SIG-M5 treated with dmso at 0.1 percent for 504 hours (cell line): ENCODE data around the gene DES.
"Not testable (repeated sequence)": the region's sequence is repeated elsewhere in the genome, so short reads cannot be mapped to it uniquely, and the experiment has no call there.

Experiments
- DNase-seq: peaks from one replicate; lab custom pipeline; 2025; ENCODE audit not compliant: unreplicated experiment; lab: John Stamatoyannopoulos, UW

DES gene

GRCh38 chr2:219399716-219400478 is 18.3 kb upstream of the DES start:
- peak; percentile 38 for DNase-seq

DNA sequence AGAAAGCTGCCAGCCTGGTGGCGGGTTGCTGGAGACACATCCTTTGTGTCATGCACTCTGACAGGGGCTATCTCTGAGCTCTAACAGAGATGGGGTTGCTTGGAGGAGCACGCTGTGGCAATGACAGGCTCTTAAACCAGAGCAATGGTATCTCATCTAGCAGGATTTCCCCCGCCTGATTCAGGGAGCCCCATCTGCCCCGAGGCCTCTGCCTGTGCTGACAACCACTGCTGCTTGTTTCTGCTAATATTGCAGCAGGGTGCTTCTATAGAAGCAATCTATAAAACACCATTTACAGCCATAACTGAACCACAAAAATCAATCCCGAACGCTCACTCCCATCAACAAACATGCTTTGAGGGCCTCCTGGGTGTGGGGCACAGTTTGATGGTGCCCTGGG is 17.6 kb upstream of the DES start:
- DNase-seq: no peak

GRCh38 chr2:219401606-219402005 is 16.6 kb upstream of the DES start:
- DNase-seq: peak; percentile 32

- DNase-seq: peak; percentile 86
These were observed 15.3 kb upstream of the DES start for GRCh38 chr2:219402665-219403515.

GRCh38 chr2:219403861-219404260 is 14.3 kb upstream of the DES start:
- DNase-seq: no peak

DNA sequence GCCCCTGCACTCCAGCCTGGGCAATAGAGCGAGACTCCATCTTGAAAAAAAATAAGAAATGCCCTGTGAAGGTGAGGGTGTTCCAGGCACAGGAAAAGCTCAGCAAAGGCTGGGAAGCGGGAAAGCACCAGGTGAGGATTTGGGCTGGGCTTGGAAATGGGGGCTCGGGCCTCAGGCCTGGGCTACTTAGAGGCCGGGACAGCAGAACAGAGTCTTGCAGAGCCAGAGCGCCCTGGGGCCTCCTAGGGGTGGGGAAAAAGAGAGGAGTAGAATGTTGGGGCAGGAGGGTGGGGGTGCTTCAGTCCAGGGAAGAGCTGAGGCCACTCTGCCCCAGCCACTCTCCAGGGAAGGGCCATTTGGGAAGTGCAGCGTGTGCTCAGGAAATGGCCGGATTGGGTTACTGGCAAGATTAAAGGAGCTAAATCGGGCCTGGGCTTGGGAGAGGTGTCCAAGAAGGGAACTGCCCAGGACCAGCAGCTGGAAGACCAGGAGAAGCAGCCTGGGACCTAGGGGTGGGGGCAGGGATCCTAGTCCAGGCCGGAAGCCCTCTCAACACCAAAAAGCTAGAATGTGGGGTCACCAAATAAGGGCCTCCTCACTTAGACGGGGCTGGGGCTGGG is 13.8 kb upstream of the DES start:
- DNase-seq: no peak

- no peak for DNase-seq
These were observed 13.2 kb upstream of the DES start for GRCh38 chr2:219404954-219405353.

GRCh38 chr2:219405451-219405850 is 12.7 kb upstream of the DES start:
- DNase-seq: no peak

GRCh38 chr2:219405958-219406860 is 12.0 kb upstream of the DES start:
- no peak for DNase-seq

- DNase-seq: no peak
These were observed 11.3 kb upstream of the DES start for GRCh38 chr2:219406861-219407230.

- not testable (repeated sequence) for DNase-seq
These were observed 10.8 kb upstream of the DES start for GRCh38 chr2:219407343-219407742.

DNA sequence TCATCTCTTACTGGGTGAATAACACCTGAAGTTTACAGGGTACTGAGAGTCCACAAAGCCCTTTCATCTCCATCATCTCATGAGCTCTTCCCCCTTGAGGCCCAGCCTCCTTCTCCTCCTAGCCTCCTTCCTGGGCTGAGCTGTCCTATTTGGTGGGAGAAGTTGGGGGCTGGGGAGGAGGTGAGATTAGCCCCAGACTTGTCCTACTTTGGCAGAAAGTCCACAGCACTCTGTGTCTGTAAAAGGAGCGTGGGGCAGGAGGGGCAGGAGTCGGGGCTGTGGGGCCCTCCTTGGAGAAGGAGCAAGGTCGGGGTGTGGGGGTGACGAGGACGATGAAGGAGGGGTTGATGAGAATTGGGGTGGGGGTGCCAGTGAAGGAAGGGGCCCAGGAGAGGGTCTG is 10.0 kb upstream of the DES start:
- DNase-seq: no peak

- DNase-seq: no peak
These were observed 9.5 kb upstream of the DES start for GRCh38 chr2:219408631-219409030.

DNA sequence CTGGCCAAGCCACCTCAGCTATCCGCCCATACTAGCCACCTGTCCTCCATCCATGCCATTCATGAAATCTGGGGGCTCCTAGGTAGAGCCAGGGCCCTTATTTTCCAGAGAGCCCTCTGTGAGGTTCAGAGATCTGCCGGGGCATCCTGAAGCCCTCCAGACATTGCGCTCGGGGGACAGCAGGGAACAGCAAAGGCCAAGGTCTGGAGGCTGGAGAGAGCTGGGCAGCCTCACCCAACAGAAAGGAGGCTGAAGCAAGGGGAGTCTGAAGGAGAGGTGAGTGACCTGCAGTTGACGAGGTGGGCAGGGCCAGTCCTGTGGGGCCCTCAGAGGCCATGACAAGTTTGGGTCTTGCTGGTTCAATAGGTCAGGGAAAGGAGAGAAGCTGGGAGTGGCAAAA is 8.6 kb upstream of the DES start:
- DNase-seq: no peak

DNA sequence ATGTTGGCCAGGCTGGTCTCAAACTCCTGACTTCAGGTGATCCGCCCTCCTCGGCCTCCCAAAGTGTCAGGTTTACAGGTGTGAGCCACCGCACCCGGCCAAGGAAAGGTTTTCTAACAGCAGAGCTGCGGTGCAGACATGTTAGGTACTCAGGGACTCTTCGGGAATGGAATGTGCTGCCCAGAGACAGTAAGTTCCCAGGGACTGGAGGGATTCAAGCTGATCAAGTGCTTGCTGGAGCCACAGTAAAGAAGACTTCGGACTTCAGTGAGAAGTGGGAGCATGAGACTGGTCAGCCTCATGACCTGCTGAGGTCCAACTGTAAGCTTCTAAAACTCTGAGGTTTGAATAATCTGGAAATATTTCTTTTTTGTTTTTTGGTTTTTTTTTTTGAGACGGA is 7.8 kb upstream of the DES start:
- no peak for DNase-seq

DNA sequence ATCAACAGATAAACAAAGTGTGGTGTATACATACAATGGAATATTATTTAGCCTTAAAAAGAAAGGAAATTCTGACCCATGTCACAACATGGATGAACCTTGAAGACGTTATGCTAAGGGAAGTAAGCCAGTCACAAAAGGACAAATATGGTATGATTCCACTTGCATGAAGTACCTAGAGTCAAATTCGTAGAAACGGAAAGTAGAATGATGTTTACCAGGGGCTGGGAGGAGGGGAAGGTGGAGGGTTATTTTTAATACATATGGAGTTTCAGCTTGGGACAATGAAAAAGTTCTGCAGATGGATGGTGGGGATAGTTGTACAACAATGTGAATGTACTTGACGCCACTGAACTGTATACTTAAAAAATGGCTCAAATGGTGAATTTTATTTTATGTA is 3.3 kb upstream of the DES start:
- DNase-seq: no peak

- DNase-seq: no peak
These were observed 2.5 kb upstream of the DES start for GRCh38 chr2:219415580-219416234.

DNA sequence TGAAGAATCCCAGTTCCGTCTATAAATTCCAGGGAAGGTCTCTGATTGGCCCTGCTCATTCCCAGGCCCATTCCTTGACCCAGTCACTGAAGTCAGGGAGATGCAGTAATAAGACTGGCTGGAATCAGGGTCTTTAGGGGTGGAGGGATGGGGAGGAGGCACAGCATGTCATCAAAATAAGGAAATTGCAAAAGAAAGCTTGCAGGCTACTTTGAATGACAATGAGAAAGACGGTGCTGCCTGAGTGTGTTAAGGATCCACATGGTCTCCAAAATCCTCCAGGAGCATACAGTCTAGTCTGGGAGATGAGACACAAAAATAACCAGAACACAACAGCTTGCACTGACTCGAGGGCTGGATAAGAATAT is 2.0 kb upstream of the DES start:
- peak; percentile 8 for DNase-seq

DNA sequence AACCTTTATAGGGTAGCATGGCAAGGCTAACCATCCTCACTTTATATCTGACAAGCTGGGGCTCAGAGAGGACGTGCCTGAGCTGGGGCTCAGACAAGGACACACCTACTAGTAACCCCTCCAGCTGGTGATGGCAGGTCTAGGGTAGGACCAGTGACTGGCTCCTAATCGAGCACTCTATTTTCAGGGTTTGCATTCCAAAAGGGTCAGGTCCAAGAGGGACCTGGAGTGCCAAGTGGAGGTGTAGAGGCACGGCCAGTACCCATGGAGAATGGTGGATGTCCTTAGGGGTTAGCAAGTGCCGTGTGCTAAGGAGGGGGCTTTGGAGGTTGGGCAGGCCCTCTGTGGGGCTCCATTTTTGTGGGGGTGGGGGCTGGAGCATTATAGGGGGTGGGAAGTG is 1.2 kb upstream of the DES start:
- no peak for DNase-seq

- DNase-seq: no peak
These were observed 803 bp upstream of the DES start for GRCh38 chr2:219417374-219417773.

GRCh38 chr2:219419012-219419324 is 791 bp downstream of the DES start:
- DNase-seq: no peak
